GM19372 (cell line): ENCODE measurements around the gene ADARB2.

Experiments used
- ATAC-seq: cut with Tn5 transposase; IDR thresholded peaks from one replicate; pipeline ENCODE4 v1.9.1; 2021; ENCODE audit warnings: mild to moderate bottlenecking, low read depth, moderate library complexity; ENCODE audit not compliant: unreplicated experiment

Gene ADARB2

DNA sequence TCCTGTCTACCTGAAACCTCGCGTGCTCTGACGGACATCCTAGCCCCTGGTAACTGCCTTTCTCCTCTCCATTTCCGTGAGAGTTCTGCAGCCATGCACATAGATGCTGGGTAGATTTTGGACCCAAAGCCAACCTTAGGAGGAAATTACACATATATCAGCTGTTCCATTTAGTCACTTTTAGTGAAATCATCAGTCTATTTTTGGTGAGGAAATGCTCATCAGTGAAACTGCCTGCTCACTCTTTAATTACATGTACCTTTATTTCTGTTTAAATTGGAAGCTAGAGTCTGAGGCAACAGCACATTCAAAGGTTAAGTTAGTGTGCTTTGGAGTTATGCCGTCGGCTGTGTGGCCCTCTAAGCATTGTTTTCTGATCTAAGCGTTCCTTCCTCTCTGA is 449.8 kb downstream of the ADARB2 start:
- no peak for ATAC-seq

DNA sequence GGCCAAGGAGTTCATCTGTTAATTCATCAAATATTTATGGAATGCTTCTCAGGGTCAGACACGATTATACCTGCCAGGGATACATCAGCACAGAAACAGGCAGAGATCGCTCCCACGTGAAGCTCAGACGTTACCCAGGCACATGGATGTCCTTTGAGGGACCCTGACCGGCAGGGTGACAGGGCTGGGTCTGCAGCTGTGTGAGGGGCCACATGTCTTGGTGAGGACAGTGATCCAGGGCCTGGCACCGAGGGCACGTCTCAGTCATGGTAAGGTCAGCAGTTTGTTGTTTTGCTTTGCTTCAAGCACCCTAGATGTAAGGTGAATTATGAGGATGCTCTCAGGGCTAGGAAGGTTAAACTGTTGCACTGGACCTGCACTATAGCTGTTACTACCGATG is 453.2 kb downstream of the ADARB2 start:
- ATAC-seq = no peak

DNA sequence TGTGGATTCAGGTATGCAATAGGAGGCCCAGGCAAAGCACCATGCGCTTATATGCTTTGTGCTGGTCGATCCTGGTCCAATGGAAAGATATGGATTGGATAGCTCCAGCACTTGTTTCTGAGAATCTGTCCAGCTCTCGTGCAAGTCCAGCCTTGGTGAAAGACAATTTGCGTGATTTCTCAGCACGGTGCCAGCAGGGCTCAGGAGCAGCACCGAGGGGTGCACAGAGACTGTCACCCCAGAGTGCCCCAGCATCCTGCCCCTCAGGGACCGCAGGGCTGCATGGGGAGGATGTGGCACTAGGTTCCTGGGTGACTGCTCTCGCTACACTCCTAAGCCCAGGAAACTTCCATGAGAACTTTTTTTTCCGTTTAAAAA is 455.9 kb downstream of the ADARB2 start:
- ATAC-seq = no peak

DNA sequence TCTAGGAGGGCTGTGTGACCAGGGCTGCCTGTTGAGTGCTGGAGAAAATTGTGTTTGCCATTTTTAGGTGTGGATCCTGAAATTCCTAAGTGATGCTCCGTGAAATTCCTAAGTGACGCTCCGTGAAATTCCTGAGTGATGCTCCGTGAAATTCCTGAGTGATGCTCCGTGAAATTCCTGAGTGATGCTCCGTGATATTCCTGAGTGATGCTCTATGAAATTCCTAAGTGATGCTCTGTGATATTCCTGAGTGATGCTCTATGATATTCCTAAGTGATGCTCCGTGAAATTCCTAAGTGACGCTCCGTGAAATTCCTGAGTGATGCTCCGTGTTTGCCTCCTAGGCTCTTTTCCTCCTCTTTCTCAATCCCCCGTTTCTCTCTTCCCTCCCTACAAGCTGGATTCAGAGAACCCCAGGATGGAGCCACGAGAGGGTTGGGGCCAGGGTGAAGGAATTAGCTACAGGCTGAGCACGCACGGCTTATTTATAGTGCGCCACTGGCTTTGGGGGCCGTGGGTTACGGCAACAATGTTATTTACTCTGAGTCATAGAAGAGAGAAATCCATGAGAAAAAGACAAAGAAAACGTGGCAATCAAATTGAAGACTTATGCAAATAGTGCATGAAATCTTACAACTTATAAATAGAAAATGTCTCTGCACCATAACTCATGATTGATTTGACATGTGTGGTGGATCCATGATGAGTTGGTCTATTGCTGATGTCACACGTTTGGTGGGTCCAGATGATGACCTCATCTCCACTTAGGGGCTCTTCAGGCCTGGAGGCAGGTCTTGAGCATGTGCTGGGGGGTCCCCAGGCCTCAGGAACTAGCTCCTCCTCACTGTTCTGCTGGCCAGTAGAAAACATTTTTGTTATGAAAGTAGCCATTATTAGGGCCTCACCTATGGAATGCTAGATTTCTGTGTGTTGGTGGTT is 456.6 kb downstream of the ADARB2 start:
- ATAC-seq = no peak

DNA sequence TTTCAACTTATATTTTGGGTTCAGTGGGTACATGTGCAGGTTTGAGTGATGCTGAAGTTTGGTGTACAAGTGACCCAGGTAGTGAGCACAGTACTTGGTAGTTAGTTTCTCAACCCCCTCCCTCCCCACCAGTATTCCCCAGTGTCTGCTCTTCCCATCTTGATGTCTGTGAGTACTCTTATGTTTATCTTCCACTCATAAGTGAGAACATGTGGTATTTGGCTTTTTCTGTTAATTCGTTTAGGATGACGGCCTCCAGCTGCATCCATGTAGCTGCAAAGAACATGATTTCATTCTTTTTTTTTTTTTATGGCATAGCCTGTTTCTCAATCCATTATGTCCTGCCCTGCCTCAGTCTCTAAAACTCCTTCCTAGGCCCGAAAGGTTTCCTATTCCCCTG is 459.0 kb downstream of the ADARB2 start:
- ATAC-seq = no peak

DNA sequence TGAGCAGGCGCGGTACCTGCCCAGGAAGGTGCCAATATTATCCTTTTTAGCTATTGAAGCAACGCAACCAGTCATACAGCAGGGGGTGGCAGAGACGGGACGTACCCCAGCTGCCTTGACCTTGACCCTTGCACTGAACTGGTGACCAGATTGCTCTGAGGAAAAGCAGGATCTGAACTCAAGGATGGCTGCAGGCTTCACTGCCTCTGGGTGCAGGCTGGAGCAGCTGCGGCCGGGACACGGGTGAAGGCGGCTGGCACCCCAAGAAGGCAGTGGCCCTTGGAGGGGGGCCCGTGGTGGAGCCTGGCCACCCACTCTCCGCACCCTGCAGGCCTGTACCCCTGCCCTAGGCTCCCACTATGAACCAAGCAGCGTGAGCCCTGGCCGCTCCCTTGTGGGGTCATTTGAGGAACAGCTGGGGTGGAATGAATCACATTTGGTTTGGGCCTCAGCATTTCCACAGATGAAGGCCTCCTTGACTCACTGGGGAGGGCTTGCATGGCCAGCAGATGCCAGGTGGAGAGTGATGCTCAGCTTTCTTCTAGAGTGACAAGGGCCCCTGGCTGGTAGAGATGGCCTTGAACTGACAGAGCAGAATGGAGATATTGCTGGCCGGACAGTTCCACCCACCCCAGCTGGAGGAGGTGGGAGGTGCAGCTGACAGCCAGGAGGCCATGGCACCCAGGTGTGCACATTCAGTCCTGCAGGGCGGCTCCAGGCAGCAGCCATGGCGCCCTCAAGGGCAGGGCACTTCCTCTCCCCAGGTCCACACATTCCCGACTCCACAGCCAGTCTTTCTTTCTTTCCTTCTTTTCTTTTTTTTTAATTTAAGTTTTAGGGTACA is 462.4 kb downstream of the ADARB2 start:
- ATAC-seq = no peak

DNA sequence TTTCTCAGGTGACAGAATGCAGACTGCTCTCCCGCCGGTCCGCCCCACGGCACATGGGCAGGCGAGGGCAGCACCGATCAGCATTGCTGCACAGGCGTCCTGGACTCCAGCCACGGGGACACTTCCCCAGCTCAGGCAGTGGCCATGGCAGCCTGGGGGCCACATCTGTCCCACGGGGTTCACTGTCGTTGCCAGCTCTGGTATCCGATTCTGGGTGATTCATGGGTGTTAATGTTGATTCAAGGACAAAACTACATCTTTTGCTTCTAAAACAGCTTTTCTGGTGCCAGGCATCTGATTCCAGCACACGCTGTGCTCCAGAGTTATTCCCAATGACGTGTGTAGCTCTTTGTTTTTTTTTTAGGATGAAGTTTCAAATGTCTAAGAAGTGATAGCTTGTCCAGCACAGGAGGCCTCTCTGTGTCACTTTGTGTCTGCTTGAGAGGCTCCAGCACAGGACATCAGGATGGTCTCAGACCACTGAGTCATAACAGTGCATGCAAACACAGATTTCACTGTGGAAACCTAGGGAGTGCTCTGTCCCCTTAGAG is 463.1 kb downstream of the ADARB2 start:
- ATAC-seq = no peak

DNA sequence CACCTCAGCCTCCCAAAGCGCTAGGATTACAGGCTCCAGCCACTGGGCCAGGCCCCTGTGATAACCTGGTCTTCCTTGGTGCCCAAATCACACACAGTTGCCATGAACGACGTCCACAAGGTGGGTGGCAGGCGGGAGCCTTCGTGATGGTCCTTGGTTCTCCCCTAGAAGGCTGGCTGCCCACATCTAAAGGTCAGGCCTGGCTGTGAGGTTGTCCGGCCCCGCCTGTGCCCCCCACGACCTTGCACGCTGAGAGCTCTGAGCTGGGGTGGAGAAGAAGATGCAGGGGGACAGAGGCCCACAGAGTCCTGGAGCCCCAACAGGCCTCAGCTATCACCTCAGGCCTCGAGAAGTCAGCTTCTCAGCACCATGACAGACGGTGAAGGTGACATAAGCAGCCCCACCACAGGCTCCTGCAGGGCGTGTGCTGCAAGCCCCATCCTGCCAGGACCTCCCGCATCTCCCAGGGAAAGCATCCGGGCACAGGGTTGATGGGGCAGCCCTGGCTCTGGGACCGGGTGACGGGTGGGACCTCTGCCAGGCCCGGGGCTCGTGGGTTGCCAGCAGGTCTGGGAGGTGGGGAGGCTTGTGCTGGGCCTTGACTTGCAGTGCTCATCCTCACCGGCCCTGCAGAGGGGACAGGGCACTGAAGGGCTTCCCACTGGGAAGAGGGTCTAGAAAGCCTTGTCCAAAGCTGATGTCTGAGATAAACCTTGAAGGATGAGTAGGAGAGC is 463.8 kb downstream of the ADARB2 start:
- no peak for ATAC-seq

DNA sequence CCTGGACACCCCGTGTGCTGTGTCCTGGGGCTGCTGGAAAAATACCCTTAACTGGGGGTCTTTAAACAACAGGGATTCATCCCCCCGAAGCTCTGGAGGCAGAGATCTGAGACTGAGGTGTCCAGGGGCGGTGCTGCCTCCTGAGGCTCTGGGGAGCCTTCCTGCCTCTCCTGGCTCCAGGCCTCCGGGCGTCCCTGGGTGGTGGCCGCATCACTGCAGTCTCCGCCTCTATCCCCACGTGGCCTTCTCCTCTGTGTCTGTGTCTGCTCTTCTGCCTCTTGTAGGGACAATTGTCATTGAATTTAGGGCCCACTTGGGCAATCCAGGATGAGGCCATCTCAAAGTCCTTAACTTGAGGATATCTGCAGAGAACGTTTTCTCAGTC is 464.6 kb downstream of the ADARB2 start:
- no peak for ATAC-seq

DNA sequence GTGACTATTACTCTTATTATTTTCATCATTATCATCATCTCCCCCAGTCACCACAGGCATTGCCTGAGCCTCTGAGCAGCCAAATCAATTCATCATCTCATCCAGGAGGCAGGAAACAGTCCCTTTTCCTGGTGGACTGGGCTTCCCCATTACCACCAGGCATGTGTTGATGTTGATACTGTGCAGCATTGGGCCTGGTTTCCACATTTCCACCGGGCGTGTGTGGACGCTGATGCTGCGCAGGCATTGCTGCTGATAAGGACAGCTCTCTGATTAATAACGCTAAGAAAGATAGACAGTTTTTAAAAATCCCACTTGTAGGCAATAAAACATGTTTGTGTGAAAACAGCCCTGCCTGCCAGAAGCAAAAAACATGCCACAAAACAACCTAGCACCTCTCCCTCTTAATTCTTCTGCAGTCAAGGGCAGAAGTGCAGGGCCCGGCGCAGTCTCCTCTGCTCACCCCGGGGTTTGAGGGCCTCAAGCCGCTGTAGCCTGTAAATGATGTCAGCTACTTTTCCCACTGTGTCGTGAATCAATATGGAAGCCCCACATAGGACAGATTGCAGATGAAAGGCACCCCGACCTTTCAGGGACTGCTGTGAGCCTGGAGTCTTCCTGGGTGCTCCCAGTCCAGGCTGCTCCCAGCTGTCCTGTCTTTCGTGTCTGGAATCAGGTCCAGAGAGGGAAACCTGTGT is 465.1 kb downstream of the ADARB2 start:
- no peak for ATAC-seq

DNA sequence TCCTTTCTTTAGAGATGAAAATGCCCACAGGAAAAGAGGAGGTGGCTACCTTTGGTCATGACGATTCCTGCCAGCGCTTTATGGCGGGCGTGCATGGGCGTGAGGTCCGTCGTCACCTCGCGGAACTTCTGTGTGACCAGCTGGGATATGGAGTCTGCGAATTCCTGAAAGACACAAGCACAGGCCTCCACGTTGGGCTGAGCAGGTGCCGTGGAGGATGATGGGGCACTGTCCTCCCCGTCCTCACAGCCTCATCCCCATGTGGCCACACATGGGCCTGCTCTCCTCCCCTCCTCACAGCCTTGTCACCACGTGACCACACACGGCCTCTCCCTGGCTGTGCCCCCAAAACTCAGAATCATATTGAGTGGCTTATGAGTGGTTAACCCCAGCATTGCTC is 466.4 kb downstream of the ADARB2 start:
- ATAC-seq = no peak

DNA sequence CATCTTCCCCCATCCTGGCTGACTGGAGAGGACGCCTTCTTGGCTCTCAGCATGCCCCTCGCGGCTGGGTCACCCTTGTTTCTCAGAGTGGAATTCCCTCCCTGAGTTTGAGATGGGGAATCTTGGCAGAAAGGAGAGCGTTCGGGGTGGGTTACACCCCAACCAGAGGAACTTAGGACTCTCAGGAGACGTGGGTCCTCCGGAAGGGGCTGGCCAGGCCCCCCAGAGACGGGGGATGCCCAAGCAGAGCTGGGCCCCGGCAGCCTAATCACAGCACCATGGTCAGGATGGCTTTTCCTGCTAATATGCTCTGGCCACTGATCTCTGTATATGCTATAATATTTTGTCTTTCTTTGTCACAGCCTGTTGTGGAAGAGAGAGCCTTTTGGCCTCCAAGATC is 466.8 kb downstream of the ADARB2 start:
- ATAC-seq = no peak

DNA sequence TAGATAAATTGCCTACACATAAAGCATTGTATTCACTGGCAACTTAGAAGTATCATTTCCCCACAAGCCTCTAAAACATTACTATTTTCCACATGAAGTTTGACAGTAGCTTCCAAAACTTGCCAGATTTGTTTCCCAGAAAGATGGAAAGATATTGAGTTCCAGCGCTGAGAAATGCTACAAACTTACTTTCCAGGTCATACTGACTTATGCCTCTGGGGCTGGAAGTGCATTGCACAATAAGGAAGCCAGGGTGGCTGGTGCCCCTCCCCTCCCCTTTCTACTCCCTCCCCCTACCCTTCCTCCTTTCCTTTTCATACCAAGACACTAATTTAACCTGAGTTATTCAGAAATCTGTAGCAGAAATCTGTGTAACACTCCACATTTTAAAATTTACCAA is 468.5 kb downstream of the ADARB2 start:
- ATAC-seq = no peak

DNA sequence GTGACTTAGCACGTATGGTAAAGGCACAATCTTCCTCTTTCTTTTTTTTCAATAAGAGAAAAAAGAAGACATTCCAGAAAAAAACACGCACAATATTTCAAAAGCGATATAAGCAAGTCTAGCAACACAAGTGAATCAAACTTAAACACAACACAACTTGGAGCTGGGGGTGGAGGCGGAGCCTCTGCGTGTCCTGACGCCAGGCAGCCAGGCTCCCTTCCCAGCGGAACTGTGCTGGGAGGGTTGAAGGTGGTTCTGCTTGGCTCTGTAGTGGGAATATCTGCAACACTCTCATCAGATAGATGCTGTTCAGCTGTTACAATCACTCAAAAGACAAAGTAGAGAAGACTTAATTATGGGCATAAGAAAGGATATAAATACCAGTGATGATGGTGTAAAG is 469.8 kb downstream of the ADARB2 start:
- no peak for ATAC-seq

DNA sequence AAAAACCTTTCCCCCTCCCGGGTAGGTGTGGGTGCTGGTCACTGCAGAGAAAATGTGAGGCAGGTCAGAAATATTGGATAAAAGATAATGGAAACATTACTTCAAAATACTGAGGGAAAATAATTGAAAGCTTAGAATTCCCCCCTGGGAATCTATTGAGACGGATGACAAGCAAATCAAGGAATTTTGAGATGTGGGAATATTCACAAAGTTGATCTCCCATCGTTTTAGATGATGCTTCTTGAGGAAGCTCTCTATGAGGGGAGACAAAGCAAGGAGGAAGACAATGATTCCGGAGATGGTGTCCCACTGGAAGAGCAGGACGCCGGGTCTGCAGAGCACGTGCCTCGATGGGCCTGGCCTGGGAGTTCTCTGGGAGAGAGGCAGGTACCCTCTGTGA is 470.2 kb downstream of the ADARB2 start:
- ATAC-seq = no peak

DNA sequence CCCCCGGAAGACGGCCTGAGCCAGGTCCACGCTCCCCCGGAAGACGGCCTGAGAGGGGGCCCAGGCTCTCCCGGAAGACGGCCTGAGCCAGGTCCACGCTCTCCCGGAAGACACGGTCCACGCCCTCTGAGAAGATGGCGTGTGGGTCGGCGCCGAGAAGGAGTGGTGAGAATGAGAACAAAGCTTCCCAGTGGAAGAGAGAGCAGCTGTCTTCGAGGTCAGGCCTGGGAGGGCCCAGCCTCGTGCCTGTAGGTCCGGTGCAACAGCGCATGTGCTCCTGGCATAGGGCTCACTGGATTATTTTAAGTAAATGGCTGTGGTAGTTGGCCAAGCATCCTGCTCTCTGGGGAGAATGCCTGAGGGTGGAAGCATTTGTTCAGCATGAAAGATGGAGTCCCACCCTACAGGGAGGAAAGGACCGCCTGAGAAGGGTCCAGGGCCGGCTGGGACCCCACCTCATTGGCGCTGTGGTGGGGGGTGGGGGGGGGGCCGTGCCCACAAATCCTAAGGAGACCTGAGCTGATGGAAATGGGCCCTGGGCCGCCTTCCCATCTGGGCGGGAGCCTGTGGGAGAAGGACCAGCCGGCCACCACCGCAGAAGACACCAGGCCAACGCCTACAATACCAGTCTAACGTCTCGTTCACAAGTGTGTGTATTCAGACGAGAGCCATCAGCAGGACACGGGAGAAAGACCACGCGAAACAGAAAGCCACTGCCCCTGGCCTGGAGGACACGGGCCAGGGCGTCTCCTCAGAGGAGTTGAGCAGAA is 471.1 kb downstream of the ADARB2 start:
- no peak for ATAC-seq

DNA sequence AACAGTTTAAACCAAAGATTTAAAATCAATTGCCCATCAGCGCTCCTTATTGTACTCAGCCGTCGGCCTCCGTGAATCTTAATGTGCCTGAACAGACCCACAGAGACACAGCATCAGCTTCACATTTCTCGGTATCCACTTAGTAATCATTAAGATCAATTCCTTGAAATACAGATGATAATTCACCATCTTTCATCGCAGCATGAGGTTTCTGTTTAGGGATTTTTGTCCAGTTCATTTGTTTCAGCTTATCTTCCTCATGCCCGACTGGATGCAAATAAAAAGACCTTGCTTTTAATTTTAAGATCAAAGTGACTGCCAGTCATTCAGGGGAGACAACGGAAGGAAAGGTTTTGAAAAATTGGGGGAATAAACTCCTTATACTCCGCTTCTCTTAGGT is 473.3 kb downstream of the ADARB2 start:
- ATAC-seq = no peak

DNA sequence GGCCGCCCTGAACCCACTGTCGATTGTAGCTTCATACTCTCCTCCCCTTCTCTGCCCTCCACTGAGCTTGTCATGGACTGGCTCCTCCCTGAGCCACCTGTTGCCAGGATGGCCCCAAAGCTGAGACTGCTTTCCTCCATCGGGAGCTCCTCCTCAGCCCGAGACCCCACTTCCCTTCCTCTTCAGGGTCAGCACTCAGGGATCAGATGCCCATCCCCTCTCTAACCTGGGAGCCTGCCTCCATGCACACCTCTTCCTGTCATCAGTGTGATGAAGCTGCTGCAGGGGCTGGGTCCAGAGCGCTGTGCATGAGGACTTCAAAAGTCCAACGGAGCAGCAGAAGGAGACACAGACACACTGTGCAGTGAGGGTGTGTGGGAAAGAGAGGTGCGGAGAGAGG is 480.1 kb downstream of the ADARB2 start:
- ATAC-seq = no peak

DNA sequence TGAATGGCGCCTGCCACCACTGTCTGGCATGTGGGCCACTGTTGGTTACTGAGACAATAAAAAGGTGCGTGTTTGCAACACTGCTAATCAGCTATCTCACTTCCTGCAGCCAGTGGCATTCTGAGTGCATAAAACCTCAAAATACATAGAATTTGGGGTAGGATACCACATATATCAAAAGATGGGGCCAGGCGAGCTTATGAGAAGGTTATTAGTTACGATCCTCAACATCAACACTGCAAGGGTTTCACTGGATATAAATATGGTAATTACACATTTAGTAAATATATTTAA is 480.9 kb downstream of the ADARB2 start:
- no peak for ATAC-seq
